GM21515 (cell line): Measurements from ENCODE around the gene MED13L.

ENCODE experiments used
- ATAC-seq: cut with Tn5 transposase; IDR thresholded peaks from one replicate; pipeline ENCODE4 v1.9.1; 2021; ENCODE audit not compliant: unreplicated experiment

The MED13L gene

DNA sequence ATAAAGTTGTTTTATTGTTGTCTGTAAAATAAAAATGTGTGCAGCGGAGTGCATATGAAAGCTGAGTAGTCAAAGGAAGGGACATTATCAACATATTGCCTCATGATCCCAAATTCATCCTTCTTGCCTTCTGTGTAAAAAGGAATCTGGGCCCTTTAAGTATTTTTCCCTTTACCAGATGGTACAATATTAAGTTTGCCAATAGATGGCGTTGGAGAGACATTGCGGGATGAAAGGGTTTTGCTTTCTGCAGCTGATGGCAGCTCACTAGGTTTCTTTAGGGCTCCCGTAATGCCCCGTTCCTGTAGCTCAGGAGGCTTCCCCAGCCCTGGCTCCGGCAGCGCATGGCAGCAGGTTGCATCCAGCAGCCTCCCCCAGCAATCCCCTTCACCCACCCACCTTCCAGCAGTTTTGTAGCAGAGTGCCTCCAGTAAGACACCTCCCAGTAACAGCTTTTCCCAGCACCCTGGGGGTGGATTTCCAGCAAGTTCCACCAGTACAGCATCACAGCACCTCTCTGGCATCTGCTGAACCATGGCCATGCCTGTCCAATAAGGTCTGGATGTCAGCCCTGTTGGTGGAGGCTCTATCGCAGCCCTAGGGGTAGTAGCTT, 354.4 kb downstream of the MED13L start:
- ATAC-seq: no peak

- no peak for ATAC-seq
Observed at GRCh38 chr12:115920395-115921183, 356.9 kb downstream of the MED13L start.

- ATAC-seq: no peak
Observed at GRCh38 chr12:115918763-115919162, 358.7 kb downstream of the MED13L start.

- ATAC-seq: peak; percentile 73
Observed at GRCh38 chr12:115916910-115917668, 360.4 kb downstream of the MED13L start.

GRCh38 chr12:115914122-115914521, 363.4 kb downstream of the MED13L start:
- ATAC-seq: no peak

DNA sequence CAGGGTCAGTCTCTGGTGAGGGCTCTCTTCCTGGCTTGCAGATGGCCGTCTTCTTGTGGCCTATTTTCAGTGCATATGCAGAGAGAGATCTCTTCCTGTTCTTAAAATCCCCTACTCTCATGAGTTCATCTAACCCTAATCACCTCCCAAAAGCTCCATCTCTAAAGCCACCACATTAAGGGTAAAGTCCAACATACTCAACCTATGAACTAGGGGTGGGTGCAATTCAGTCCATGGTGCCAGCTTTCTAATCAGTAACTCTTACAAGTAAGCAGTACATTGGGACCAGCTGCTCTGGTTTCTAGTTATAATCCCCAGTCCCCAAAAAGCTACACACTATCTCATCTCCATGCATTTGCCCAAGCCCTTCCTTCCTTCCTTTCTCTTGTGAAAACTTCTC, 365.1 kb downstream of the MED13L start:
- no peak for ATAC-seq

DNA sequence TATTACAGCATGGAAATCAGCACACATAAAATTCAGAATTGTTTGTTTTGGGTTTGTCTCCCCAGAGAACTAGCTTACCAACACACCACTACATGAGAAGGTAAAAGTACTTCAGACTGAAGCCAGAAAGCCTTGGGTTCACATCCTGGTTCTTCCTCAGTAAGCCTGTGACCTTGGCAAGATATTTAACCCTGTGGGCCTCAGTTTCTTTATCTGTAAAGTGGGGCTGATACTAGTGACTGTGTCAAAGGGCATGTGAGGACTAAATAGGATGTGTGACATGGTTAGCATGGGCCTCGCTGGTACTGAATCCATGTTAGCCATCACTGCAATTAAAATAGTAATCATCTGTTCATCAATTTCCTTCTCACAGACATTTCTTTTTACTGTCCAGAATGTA, 366.1 kb downstream of the MED13L start:
- ATAC-seq: no peak

DNA sequence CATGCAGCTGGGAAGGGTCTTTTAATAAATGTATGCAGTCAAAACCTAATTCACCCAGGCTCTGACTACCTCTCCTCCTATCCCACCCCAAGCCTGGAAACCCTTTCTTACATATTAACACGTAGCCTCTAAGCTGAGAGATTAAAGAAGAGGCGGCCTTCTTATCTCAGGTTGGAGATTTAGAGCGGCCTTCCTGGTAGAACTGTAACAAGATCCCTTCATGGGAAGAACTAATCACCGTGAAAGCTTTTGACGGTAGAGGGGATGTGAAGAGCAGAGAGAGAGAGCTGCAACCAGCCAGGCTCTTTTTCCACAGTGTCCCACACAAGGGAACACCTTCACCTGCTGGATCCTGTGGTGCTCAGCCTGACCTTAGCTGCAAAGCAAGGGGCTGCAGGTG, 367.4 kb downstream of the MED13L start:
- ATAC-seq: no peak
